Measurements from ENCODE around the gene PPDPF.
"Not testable (repeated sequence)": the region's sequence is repeated elsewhere in the genome, so short reads cannot be mapped to it uniquely, and the experiment has no call there.

The PPDPF gene

GRCh38 chr20:63520504-63520933 lies at the start of gene PPDPF:
TSS of gene PPDPF (plus strand) at chr20:63520765. CDS start at chr20:63521309, 544 bp downstream.
- peak within 1 kb of the TSS; percentile 89 for H3K4me3 ChIP-seq (ENCODE audit: low read depth, low read length)

- peak overlapping the region; percentile 60 for H3K4me3 ChIP-seq (ENCODE audit: low read depth, low read length)
Observed at GRCh38 chr20:63471002-63471716, 49.4 kb upstream of the PPDPF start.

GRCh38 chr20:63471717-63471980 lies 48.9 kb upstream of the PPDPF start:
- peak overlapping the region; percentile 60 for H3K4me3 ChIP-seq (ENCODE audit: low read depth, low read length)

- H3K4me3 ChIP-seq (ENCODE audit: low read depth, low read length): peak within 1 kb of the TSS; percentile 60
Observed at GRCh38 chr20:63471981-63472831, 48.4 kb upstream of the PPDPF start, which contains the start of gene KCNQ2. TSS of gene KCNQ2 (minus strand) at chr20:63472655. CDS start at chr20:63472463, 192 bp downstream.

GRCh38 chr20:63472862-63473390 lies 47.6 kb upstream of the PPDPF start:
- no peak overlapping the region for H3K4me3 ChIP-seq (ENCODE audit: low read depth, low read length)

- H3K4me3 ChIP-seq (ENCODE audit: low read depth, low read length): no peak overlapping the region
Observed at GRCh38 chr20:63473555-63474449, 46.8 kb upstream of the PPDPF start.

- no peak overlapping the region for H3K4me3 ChIP-seq (ENCODE audit: low read depth, low read length)
Observed at GRCh38 chr20:63475209-63475608, 45.4 kb upstream of the PPDPF start.

GRCh38 chr20:63477061-63477616 lies 43.4 kb upstream of the PPDPF start:
- no peak overlapping the region for H3K4me3 ChIP-seq (ENCODE audit: low read depth, low read length)

- H3K4me3 ChIP-seq (ENCODE audit: low read depth, low read length): no peak overlapping the region
Observed at GRCh38 chr20:63477944-63478343, 42.6 kb upstream of the PPDPF start.

GRCh38 chr20:63478346-63479302 lies 41.9 kb upstream of the PPDPF start:
- H3K4me3 ChIP-seq (ENCODE audit: low read depth, low read length): no peak overlapping the region

- H3K4me3 ChIP-seq (ENCODE audit: low read depth, low read length): not testable (repeated sequence)
Observed at GRCh38 chr20:63479695-63480419, 40.7 kb upstream of the PPDPF start.

- H3K4me3 ChIP-seq (ENCODE audit: low read depth, low read length): no peak overlapping the region
Observed at GRCh38 chr20:63481503-63481902, 39.1 kb upstream of the PPDPF start.

- no peak overlapping the region for H3K4me3 ChIP-seq (ENCODE audit: low read depth, low read length)
Observed at GRCh38 chr20:63482021-63482587, 38.5 kb upstream of the PPDPF start.

- H3K4me3 ChIP-seq (ENCODE audit: low read depth, low read length): no peak overlapping the region
Observed at GRCh38 chr20:63483834-63484233, 36.7 kb upstream of the PPDPF start.

GRCh38 chr20:63484236-63484635 lies 36.3 kb upstream of the PPDPF start:
- H3K4me3 ChIP-seq (ENCODE audit: low read depth, low read length): no peak overlapping the region

- no peak overlapping the region for H3K4me3 ChIP-seq (ENCODE audit: low read depth, low read length)
Observed at GRCh38 chr20:63484651-63485403, 35.7 kb upstream of the PPDPF start.

- H3K4me3 ChIP-seq (ENCODE audit: low read depth, low read length): no peak overlapping the region
Observed at GRCh38 chr20:63486300-63486855, 34.2 kb upstream of the PPDPF start.
